PFSK-1 (cell line): ENCODE results near the gene MORN1.

Source experiments
- FOXP2 ChIP-seq: optimal IDR thresholded peaks from 2 replicates; pipeline ENCODE3; 2011; ENCODE audit warnings: borderline replicate concordance, control low read depth, inconsistent platforms; ENCODE audit not compliant: insufficient read depth; ENCODE audit errors: extremely low read length, extremely low read depth
- POLR2AphosphoS5 ChIP-seq: IDR thresholded peaks from 2 replicates; pipeline ENCODE4 v1.6.1; 2012; ENCODE audit warnings: low read depth, mild to moderate bottlenecking, control low read depth, low read length, moderate library complexity
- SIN3A ChIP-seq: IDR thresholded peaks from 2 replicates; pipeline ENCODE4 v1.6.1; 2012; ENCODE audit warnings: mild to moderate bottlenecking, low read length, moderate library complexity, borderline replicate concordance; ENCODE audit not compliant: insufficient read depth
- TAF1 ChIP-seq: IDR thresholded peaks from 2 replicates; pipeline ENCODE4 v1.6.1; 2012; ENCODE audit warnings: low read length, control low read depth, borderline replicate concordance; ENCODE audit not compliant: insufficient read depth
- TF ChIP-seq, protein P1 (sequence below), 2 experiments: IDR thresholded peaks; 2 replicates each; pipeline versions ENCODE4 v1.6.1 to v1.8.0; 2011 to 2012; ENCODE audit warnings: low read depth in 2 of 2, low read length in 2 of 2, control low read depth in 1 of 2, inconsistent platforms in 1 of 2, mild to moderate bottlenecking in 1 of 2, moderate library complexity in 1 of 2; ENCODE audit not compliant: insufficient read depth in 1 of 2

Gene MORN1

GRCh38 chr1:2300004-2300771, 91.2 kb downstream of the MORN1 start:
- TF ChIP-seq, protein P1, sequence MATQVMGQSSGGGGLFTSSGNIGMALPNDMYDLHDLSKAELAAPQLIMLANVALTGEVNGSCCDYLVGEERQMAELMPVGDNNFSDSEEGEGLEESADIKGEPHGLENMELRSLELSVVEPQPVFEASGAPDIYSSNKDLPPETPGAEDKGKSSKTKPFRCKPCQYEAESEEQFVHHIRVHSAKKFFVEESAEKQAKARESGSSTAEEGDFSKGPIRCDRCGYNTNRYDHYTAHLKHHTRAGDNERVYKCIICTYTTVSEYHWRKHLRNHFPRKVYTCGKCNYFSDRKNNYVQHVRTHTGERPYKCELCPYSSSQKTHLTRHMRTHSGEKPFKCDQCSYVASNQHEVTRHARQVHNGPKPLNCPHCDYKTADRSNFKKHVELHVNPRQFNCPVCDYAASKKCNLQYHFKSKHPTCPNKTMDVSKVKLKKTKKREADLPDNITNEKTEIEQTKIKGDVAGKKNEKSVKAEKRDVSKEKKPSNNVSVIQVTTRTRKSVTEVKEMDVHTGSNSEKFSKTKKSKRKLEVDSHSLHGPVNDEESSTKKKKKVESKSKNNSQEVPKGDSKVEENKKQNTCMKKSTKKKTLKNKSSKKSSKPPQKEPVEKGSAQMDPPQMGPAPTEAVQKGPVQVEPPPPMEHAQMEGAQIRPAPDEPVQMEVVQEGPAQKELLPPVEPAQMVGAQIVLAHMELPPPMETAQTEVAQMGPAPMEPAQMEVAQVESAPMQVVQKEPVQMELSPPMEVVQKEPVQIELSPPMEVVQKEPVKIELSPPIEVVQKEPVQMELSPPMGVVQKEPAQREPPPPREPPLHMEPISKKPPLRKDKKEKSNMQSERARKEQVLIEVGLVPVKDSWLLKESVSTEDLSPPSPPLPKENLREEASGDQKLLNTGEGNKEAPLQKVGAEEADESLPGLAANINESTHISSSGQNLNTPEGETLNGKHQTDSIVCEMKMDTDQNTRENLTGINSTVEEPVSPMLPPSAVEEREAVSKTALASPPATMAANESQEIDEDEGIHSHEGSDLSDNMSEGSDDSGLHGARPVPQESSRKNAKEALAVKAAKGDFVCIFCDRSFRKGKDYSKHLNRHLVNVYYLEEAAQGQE (IDR thresholded peaks at IDR 0.05; ENCODE audit: insufficient read depth in 1 of 2, low read depth in 2 of 2, low read length in 2 of 2) = no peak
- TF ChIP-seq FOXP2 = no peak
- no peak for TF ChIP-seq POLR2AphosphoS5
- no peak for TF ChIP-seq TAF1
- TF ChIP-seq SIN3A = no peak

- TF ChIP-seq TAF1 (no peak), SIN3A (no peak), FOXP2 (no peak), POLR2AphosphoS5 (no peak)
- TF ChIP-seq, protein P1 (IDR thresholded peaks at IDR 0.05; ENCODE audit: insufficient read depth in 1 of 2, low read depth in 2 of 2, low read length in 2 of 2) = no peak
Observed at GRCh38 chr1:2299131-2299627, 92.2 kb downstream of the MORN1 start.

GRCh38 chr1:2298685-2299084, 92.7 kb downstream of the MORN1 start:
- no peak for TF ChIP-seq POLR2AphosphoS5
- no peak for TF ChIP-seq SIN3A
- TF ChIP-seq FOXP2 = no peak
- TF ChIP-seq, protein P1 (IDR thresholded peaks at IDR 0.05; ENCODE audit: insufficient read depth in 1 of 2, low read depth in 2 of 2, low read length in 2 of 2) = no peak
- TF ChIP-seq TAF1 = no peak

GRCh38 chr1:2297246-2298011, 93.9 kb downstream of the MORN1 start:
- no peak for TF ChIP-seq POLR2AphosphoS5
- no peak for TF ChIP-seq FOXP2
- no peak for TF ChIP-seq SIN3A
- TF ChIP-seq TAF1 = no peak
- TF ChIP-seq, protein P1 (IDR thresholded peaks at IDR 0.05; ENCODE audit: insufficient read depth in 1 of 2, low read depth in 2 of 2, low read length in 2 of 2) = no peak
